Measurements from ENCODE around the gene PACRG.
A peak's percentile ranks its signal among the peaks of the same experiment; 100 is the strongest.

PACRG gene

DNA sequence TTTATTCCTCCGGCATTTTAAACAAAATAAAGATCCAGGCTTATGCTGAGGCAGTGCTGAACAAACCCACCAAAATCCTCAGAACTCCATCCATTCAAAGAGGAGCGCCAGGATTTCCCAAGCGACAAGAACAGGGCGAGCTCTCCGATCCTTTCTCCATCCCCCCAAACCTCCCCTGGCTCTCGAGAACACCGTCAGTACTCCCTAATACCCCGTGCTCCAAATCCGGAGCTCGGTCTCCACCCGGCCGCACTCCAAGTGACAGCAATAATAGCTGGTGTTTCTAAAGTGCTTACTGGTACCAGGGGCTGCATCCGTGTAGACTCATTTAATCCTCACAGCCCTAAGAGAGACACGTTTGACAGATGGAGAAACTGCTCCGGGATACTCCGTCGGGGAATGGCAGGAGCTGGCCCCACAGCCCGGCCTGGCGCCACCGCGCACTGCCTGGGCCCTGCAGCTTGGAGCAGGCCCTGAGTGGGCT is 409.7 kb downstream of the PACRG start:
- DNase-seq (ENCODE audit: low spot score): no peak

DNA sequence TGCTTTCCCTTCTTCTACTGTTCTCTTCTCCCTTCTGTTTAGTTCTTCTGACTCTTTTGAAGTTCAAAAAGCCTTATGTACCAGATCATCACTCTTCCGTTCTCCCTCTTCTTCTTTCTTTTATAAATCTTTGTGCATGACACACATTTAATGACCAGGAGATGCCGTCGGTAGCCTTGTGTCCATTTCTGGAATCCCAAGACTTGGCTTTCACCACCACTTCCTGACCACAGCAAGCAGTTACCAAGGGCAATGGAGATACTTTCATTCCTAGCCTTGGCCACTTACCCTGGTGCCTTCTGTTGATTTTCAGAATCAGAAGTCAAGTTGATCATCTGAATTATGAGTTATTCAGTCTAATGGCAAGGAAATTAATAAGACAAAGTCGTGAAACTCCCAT is 418.3 kb downstream of the PACRG start:
- no peak for DNase-seq (ENCODE audit: low spot score)

DNA sequence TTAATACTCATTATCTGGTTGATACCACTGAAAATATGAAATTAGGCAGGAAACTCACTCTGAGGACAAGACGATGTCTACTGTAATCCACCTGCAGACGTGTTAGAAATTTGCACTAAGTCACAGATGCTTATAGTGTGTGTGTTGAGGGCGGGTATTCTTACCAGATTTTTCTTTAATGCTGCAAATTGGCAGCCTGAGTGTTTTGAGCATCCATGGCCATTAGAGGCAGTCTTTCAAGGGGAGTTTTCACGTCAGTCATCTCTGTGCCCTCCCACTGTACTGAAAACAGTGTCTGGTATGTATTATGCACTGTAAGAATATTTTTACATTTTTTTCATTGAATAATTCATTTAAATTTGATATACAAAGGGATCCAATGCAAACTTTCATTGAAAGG is 420.2 kb downstream of the PACRG start:
- DNase-seq (ENCODE audit: low spot score): peak; percentile 31

DNA sequence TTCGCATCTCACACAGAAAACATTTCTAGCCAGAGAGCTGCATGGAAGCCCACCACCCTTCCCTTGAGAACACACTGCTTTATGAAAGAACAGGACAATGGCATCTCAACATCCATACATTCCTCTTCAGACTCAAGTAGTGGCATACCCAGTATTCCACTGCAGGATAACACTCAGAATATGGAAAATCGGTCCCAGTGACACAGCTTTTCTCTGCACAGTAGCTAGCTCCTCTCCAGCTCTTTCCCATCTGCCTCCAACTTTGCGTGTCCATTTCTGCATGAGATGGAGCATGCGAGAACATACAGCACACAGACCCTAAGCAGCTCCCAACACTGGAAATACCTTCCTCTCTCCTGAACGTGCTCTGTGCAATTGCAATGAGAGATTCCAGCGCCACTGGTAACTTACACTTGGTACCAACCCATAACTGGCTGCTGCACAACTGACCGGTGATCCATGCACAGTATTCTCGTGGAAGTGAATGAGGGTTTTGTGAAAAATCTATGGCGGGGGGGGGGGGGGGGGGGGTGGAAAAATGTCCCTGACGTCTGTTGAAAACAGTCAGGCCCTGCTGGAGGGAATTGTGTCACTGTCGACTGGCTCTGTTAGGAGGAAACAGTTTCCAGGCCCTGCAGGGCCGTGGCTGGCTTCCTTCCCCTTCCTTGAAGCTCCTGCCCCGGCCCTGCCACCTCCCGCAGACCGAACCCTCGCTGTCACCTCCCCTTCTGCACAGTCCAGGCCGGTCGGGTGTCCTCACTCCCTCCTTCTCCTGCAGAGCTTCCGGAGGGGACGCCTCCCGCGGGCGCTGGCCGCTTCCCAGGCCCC is 420.9 kb downstream of the PACRG start:
- DNase-seq (ENCODE audit: low spot score): no peak

DNA sequence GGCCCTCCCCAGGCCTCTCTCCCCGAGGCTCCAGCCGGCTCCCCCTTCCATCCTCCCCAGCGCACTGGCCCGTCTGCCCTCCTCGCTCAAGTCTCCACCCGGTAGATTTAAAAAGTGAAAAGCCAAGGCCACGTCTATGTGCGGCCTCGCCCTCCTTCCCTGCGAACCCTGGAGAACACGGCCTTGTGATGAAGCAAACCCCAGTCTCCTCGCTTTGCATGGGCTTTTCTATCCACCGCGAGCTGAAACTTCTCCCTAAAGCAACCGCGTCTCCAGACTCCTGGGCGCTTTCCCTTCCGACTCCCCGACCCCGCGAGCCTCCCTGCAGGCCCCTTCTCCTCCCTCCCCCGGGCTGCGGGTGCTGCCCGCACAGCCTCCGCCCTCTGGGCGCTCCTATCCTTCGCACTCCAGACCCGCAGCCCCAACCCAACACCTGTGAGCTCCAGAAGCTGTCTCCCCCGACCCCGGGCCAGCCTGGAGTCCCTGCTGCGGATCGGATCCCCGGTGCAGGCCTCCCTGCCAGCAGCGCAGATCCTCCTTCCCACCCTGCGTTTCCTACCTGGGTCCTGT is 421.6 kb downstream of the PACRG start:
- no peak for DNase-seq (ENCODE audit: low spot score)

DNA sequence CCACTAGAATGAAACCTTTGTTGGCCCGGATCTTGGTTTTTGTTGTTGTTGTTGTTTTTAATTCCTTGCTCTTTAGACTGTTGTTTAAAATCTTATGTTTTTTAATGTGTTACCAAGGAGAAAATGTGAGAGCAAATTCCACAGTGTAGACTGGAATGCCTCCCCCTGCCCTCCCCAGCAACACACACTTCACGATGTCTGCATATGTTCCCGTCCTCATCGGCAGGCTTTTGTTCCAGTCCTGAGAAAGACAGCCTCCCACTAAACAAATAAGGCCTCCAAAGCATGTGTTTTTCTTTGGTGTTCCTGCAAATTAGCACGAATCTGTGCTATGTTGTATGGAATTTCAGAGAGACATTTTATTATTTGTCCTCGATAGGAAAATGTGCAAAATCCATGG is 423.4 kb downstream of the PACRG start:
- no peak for DNase-seq (ENCODE audit: low spot score)

DNA sequence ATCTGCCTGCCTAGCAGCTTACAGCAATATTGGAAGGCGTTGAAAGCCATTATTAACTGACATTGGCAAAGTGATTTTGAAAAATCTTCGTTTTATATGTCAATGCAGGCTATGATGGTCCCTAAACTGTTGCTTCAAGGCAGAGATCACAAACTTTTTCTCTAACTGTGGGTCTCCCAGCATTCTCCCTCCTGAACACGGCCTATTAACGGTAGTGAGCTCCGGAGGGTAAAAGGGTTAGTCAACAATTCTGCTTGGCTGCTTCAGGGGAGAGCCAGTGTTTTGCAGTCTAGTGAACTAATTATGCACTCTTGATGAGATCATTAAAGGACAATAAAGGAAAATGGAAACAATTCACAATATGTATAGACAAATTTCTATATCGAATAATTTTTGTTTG is 424.9 kb downstream of the PACRG start:
- DNase-seq (ENCODE audit: low spot score): no peak

DNA sequence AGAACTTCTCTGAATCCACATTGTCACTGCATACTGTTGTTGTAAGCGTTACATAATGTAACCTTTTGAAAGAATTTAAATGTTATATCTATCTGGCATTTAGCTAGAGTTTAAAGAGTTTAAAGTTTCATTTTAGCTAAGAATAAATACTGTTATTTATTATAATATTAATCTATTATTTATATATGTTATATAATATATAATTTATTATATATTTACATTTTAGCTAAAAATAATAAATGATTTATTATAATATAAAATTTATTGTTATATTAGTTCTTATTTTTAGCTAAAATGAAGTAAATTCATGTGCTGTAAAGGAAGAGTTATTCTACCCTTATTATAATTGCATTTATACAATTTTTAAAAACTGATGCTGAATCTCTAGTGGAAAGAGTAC is 431.3 kb downstream of the PACRG start:
- no peak for DNase-seq (ENCODE audit: low spot score)

DNA sequence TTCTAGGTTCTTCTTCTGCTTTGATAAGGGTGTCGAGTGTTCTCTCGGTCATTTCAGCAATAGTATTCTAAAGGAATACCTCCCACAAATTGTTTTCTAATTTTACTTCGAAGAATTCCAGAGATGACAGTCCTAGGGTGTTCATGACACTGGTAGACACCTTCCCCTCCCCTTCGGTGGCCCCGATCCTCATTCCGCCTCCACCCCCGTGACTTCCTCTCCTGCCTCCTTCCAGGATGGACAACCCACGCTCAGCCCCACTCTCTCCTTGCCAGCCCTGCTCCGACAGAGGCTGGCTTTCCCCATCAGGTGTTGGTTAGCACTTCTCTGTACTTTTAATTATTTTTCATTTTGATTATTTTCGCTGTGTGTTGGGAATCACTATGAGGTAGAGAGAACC is 431.9 kb downstream of the PACRG start:
- DNase-seq (ENCODE audit: low spot score): no peak

DNA sequence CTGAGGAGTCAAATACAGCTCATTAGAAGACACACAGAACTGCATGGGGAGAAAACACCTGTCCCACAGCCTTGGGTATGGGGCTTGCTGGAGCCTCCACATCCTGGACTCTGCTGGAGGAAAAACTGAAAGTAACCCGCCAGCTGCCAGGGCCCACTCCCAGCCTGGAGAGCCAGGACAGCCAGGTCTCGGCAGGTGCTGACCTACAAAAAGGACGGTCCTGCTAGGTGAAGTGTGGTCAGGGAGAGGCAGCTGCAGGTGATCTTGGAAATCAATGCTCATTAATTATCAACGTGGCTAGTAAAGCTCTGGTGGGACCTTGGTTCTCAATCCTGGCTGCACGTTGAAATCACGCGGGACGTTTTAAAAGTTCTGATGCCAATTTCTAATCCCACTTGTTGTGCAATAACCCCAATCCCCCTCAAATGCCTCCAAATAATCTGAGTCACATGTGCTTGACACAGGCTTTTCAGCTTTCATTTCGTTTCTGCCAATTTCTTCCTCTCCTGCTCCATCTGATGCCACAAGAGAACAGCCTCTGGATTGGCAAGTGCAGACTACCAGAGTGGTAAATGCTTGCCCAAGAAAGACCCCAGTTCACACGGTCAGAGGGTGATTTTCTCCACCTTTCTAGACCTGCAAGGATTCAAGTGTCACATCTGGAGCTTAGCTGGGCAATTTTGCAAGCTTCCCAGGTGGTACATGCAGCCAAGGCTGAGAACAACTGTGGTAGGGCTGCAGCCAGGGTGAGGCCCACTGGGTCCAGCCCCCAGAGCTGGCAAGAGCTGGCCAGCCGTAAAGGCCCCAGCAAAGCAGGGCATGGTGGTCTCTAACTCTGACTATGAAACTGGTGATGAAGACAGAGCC is 434.5 kb downstream of the PACRG start:
- no peak for DNase-seq (ENCODE audit: low spot score)

DNA sequence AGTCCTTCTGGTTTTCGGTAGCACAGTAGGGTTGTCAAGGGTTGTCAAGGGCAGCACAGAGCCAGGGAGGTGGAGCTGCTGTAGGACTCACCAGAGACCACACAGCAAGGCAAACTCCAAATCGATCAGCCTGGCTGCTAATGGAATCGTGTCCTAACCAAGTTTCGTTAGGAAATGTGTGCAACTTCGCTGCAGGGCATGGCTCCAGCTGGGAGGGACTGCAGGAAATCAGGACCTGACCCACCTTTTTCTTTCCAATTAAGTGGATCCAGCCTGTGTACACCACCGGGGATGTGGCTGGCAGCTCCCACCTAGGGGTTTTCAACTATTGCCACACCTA is 435.1 kb downstream of the PACRG start:
- no peak for DNase-seq (ENCODE audit: low spot score)

DNA sequence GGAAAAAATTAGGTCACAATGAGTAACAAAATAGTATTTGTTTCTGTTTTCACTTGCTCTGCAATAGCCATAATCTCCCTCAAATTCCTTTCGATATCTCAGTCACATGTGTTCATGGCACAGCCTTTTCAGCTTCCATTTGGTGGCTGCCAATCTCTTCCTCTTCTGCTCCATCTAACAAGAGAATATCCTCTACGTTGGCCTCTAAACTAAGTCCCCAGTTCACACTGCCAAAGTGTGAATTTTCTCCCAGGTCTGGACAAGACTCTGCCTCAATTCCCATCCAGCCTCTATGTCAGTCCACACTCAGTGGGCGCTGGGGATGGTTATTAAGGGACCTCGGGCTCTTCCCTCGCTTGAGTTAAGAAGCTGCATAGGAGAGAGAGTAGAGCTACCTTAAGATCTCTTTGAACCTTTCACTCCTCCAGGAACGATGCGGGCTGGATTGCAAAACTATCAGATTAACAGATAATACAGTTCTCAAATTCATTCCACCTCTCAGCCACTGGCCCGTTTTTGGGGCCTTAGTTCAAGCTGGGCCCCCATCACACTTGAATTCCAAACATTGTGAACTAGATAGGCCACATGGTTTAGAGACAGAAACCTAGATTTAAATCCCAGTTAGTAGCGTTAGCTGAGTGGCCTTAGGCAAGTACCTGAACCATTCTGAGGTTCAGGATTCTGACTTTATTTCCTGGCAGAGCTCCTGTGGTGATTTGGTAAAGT is 436.6 kb downstream of the PACRG start:
- no peak for DNase-seq (ENCODE audit: low spot score)

DNA sequence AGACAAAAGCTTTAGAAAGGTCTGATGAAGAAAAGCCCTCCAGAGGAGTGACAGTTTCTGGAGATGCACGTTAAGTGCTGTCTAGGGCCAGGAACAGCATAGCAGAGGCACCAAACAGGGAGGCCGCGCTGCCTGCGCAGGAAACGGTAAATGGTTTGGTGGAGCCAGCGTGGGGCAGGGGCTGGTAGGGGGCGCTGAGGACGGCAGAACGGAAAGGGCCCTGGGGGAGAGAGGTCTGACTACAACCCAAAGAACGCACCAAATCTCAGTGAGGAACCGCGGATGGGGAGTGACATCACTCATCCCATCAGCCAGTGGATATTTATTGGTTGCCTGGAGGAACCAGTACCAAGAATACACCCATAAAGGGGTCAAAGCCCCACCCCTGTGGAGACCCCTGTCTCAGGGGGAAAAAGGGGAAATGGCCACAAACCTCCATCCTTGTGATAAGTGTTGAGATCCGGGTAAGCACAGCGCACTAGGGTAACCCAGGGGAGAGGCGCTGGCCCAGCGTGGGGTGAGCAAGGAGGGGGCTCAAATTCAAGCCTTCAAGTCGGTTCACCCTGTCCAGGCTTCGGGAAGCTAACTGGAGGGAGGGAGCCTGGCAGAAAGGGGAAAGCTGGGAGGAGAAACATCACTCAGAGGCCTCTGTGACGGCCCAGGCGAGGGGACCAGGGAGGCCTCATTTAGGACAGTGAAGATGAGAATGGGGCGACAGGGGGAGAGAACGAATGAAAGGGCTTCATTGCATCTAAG is 437.6 kb downstream of the PACRG start:
- DNase-seq (ENCODE audit: low spot score): no peak

DNA sequence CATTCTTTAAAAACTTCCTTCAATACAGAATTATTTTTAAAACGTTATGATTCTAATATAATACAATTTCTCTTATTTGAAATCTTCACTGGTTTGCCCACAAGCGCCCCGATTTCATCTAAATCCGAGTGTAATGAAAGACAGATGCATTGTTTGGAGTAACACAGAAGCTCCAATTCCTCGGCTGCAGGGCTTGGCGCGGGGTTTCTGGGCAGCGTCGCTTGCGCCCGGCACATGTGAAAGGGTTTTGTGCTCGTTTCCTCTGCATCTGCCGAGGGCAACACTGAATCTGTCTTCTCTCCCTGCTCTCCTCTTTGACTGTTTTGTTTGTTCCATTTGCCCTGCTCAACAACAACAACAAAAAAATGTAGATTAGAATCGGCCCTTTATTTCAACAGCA is 438.1 kb downstream of the PACRG start:
- no peak for DNase-seq (ENCODE audit: low spot score)

DNA sequence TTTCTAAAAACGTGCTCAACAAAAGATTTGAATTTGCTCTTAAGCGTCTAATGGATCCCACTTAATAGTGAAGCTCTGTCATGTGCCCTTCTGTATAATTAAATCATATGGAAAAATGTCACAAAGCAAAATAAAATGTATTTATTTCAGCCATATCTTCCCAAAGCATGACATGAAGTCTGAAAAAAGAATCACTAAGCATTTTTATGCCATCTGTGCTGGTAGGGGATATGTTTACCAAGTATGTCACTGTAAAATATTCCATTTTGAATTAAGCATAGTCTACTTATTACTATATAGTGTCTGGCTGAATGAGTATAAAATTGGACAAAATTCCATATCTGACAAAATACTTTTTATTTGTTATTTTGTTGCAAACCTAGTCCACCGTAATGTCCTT is 438.7 kb downstream of the PACRG start:
- no peak for DNase-seq (ENCODE audit: low spot score)

DNA sequence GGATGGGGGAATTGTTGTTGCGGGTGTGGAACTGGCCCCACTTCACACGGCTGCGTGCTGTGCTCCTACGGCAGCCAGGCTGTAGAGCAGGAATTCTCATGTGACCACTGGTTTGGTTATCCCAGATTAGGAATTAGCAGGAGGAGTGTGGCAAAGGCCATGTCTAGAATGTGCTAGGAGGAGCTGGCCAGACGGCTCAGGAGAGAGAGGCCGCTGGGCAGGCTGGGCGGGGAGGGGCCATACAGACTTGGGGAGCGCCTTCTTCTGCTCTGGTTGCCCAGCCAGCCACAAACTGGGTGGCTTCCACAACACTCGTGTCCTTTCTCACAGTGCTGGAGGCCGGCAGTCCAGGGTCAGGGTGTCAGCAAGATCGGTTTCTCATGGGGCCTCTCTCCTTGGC is 441.7 kb downstream of the PACRG start:
- no peak for DNase-seq (ENCODE audit: low spot score)

DNA sequence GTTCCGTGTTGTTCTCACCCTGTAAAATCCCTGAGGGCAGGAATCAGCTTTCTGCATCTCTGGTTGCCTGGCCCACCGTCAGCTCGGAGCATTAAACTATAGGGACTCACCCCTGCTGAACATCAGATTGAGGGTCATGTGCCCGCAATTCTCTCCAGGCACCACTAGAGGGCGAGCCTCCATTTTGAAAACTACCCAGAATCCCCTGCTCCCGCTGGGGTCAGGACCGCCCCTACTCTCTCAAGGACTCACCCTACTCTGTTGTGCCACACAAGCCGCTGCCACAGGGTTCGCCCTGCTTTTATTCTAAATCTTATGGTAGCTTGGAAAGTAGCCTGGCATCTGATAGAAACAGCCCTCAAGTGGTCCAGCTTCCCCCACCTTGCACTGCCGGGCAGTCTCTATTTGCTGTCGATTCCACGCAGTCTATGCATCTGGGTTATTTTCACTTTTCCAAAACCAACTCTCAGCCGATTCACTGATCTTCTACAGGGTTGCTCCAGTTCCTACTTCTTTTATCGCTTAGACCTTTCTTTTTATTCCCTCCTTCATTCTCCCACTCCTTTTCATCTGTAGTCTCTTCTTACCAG is 442.6 kb downstream of the PACRG start:
- DNase-seq (ENCODE audit: low spot score): peak; percentile 81

DNA sequence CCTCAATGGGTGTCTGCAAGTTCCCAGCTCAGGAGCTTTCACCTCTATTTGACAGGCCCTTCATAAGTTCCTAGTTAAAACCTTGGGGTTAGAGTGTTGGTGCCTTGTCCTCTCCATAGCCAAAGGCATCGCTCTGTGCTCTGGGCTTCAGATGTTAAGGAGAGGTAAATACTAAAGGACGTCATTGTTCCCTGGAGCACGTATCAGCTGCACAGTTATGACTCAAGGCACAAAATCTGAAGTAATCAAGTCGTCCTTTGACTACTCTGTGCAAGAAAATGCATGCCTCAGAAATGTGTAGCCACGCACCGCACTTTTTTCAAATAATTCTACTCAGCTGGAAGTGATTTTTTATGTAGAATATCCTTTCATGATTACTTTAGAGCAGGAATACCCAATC is 446.0 kb downstream of the PACRG start:
- no peak for DNase-seq (ENCODE audit: low spot score)

DNA sequence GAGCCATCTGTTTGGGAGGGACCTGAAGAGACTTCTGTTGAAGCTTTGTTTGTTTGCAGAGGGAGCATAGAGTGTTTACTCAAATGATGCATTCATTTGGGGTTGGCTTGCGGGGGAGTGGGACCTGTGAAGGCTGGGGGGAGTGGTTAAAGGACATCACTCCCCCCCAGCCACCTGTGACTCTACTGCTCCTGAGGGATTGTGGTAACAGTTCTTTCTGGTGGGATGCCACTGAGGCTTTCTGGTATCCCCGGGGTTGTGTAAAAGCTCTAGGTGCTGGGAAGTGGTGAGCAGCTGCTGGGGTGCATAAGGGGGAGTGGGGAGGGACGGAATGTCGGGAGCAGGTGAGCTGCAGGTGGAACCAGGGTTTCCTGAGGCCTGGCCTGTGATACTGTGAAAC is 447.5 kb downstream of the PACRG start:
- no peak for DNase-seq (ENCODE audit: low spot score)

DNA sequence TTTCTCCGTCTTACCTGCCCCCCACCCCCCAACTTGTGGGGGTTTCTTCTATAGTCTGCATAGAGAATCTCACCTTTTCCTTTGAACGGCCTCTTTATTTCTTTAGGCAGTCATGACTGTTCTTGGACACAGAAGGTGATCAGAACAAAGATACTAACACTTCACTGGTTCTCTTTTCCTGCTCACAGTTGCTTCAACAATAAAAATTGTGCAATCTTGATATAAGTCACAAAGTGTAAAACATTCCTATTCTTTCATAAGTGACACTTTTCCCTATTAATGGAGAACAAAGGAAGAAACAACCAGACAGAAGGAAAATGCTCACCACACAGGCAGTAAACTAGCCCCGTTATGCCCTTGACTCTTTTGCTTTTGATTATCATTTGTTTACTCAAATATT is 448.3 kb downstream of the PACRG start:
- no peak for DNase-seq (ENCODE audit: low spot score)

DNA sequence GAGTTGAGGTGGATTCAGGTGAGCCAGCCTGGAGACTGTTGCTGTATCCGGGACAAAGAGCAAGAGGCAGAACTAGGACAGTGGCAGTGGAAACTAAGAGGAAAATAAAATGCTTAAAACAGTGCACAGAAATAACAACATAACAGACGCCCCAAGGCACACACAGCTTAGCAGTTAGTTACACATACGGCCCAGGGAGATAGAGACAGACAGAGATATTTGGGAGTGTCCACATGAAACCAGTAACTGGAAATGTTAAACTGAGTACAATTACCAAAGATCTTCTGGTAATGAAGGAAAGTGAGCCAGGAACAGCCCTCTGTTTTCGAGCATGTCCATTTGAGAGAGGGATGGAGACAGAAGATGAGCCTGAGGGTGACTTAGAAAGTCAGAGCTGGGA is 449.2 kb downstream of the PACRG start:
- DNase-seq (ENCODE audit: low spot score): no peak
